SK-N-SH treated with all-trans-retinoic acid at 6 μM for 48 hours (cell line): ENCODE results near the gene ADPRS.

ENCODE experiments used
- ATAC-seq: fragments of 200-7000 bp; cut with Tn5 transposase; 3 replicates; pipeline ENCODE4 v1.9.1; 2020; ENCODE audit warnings: mild to moderate bottlenecking, moderate library complexity
- ARNTL ChIP-seq: fragments of 450-650 bp; formaldehyde crosslinking; IDR thresholded peaks from 2 replicates; pipeline ENCODE4 v1.5.0; 2020; ENCODE audit warnings: low read depth, mild to moderate bottlenecking, moderate library complexity, borderline replicate concordance
- BACH2 ChIP-seq: fragments of 250-450 bp; sonication (Bioruptor Pico); IDR thresholded peaks from 2 replicates; pipeline ENCODE4 v1.9.0; 2021; ENCODE audit warnings: mild to moderate bottlenecking, borderline replicate concordance
- CSDC2 ChIP-seq: fragments of 250-450 bp; sonication (Bioruptor Pico); IDR thresholded peaks from 2 replicates; pipeline ENCODE4 v1.5.0; 2020; ENCODE audit warnings: mild to moderate bottlenecking, moderate library complexity
- ESRRG ChIP-seq: fragments of 250-450 bp; sonication (Bioruptor Pico); IDR thresholded peaks from 2 replicates; pipeline ENCODE4 v1.6.1; 2021; ENCODE audit warnings: mild to moderate bottlenecking
- GLIS3 ChIP-seq: fragments of 250-450 bp; sonication (Bioruptor Pico); IDR thresholded peaks from 2 replicates; pipeline ENCODE4 v1.5.0; 2020; ENCODE audit warnings: mild to moderate bottlenecking, moderate library complexity
- ISL1 ChIP-seq: fragments of 250-450 bp; sonication (Bioruptor Pico); IDR thresholded peaks from 2 replicates; pipeline ENCODE4 v2.1.2; 2022; ENCODE audit warnings: mild to moderate bottlenecking, moderate library complexity
- OSR1 ChIP-seq: fragments of 250-450 bp; sonication (Bioruptor Pico); IDR thresholded peaks from 2 replicates; pipeline ENCODE4 v1.8.0; 2022; ENCODE audit warnings: moderate library complexity, mild to moderate bottlenecking, inconsistent platforms
- PPARA ChIP-seq: fragments of 250-450 bp; sonication (Bioruptor Pico); IDR thresholded peaks from 2 replicates; pipeline ENCODE4 v1.5.0; 2020; ENCODE audit warnings: mild to moderate bottlenecking, borderline replicate concordance
- RARB ChIP-seq: fragments of 250-450 bp; sonication (Bioruptor Pico); IDR thresholded peaks from 2 replicates; pipeline ENCODE4 v1.8.0; 2021; ENCODE audit warnings: mild to moderate bottlenecking, moderate library complexity
- SNAI2 ChIP-seq: fragments of 250-450 bp; sonication (Bioruptor Pico); IDR thresholded peaks from 2 replicates; pipeline ENCODE4 v1.5.0; 2020; ENCODE audit warnings: mild to moderate bottlenecking, moderate library complexity
- TCF4 ChIP-seq: fragments of 250-450 bp; sonication (Bioruptor Pico); IDR thresholded peaks from 2 replicates; pipeline ENCODE4 v1.8.0; 2021; ENCODE audit warnings: mild to moderate bottlenecking, moderate library complexity, borderline replicate concordance
- TOX ChIP-seq: fragments of 250-450 bp; sonication (Bioruptor Pico); IDR thresholded peaks from 2 replicates; pipeline ENCODE4 v1.8.0; 2021; ENCODE audit warnings: mild to moderate bottlenecking, moderate library complexity, borderline replicate concordance
- ZC3H10 ChIP-seq: fragments of 250-450 bp; sonication (Bioruptor Pico); IDR thresholded peaks from 2 replicates; pipeline ENCODE4 v1.5.1; 2021; ENCODE audit warnings: mild to moderate bottlenecking, moderate library complexity
- ZFP3 ChIP-seq: fragments of 250-450 bp; sonication (Bioruptor Pico); IDR thresholded peaks from 2 replicates; pipeline ENCODE4 v1.5.0; 2020; ENCODE audit warnings: mild to moderate bottlenecking, moderate library complexity
- ZFP30 ChIP-seq: fragments of 450-650 bp; formaldehyde crosslinking; IDR thresholded peaks from 2 replicates; pipeline ENCODE4 v1.5.0; 2022; ENCODE audit warnings: mild to moderate bottlenecking, moderate library complexity
- ZNF565 ChIP-seq: fragments of 450-650 bp; formaldehyde crosslinking; conservative IDR thresholded peaks from 2 replicates; pipeline ENCODE4 v1.5.0; 2020; ENCODE audit warnings: low read depth, mild to moderate bottlenecking, moderate library complexity
- ZNF70 ChIP-seq: fragments of 450-650 bp; formaldehyde crosslinking; IDR thresholded peaks from 2 replicates; pipeline ENCODE4 v1.5.0; 2020; ENCODE audit warnings: mild to moderate bottlenecking, moderate library complexity
- ZNF8 ChIP-seq: fragments of 450-650 bp; formaldehyde crosslinking; IDR thresholded peaks from 2 replicates; pipeline ENCODE4 v1.5.0; 2020; ENCODE audit warnings: mild to moderate bottlenecking, moderate library complexity
- TF ChIP-seq, protein P1 (sequence below): fragments of 250-450 bp; sonication (Bioruptor Pico); IDR thresholded peaks from 2 replicates; pipeline ENCODE4 v1.8.0; 2021; ENCODE audit warnings: low read depth, mild to moderate bottlenecking, moderate library complexity, borderline replicate concordance
- TF ChIP-seq, protein P2 (sequence below): fragments of 250-450 bp; sonication (Bioruptor Pico); IDR thresholded peaks from 2 replicates; pipeline ENCODE4 v1.8.0; 2020; ENCODE audit warnings: mild to moderate bottlenecking, moderate library complexity, borderline replicate concordance
- TF ChIP-seq, protein P3 (sequence below): fragments of 250-450 bp; sonication (Bioruptor Pico); IDR thresholded peaks from 2 replicates; pipeline ENCODE4 v1.5.1; 2021; ENCODE audit warnings: mild to moderate bottlenecking, moderate library complexity
- TF ChIP-seq, protein P4 (sequence below): fragments of 250-450 bp; sonication (Bioruptor Pico); IDR thresholded peaks from 2 replicates; pipeline ENCODE4 v1.5.1; 2020; ENCODE audit warnings: low read depth, mild to moderate bottlenecking, moderate library complexity
- TF ChIP-seq, protein P5 (sequence below): fragments of 250-450 bp; sonication (Bioruptor Pico); IDR thresholded peaks from 2 replicates; pipeline ENCODE4 v1.5.0; 2020; ENCODE audit warnings: mild to moderate bottlenecking, moderate library complexity

The ADPRS gene

DNA sequence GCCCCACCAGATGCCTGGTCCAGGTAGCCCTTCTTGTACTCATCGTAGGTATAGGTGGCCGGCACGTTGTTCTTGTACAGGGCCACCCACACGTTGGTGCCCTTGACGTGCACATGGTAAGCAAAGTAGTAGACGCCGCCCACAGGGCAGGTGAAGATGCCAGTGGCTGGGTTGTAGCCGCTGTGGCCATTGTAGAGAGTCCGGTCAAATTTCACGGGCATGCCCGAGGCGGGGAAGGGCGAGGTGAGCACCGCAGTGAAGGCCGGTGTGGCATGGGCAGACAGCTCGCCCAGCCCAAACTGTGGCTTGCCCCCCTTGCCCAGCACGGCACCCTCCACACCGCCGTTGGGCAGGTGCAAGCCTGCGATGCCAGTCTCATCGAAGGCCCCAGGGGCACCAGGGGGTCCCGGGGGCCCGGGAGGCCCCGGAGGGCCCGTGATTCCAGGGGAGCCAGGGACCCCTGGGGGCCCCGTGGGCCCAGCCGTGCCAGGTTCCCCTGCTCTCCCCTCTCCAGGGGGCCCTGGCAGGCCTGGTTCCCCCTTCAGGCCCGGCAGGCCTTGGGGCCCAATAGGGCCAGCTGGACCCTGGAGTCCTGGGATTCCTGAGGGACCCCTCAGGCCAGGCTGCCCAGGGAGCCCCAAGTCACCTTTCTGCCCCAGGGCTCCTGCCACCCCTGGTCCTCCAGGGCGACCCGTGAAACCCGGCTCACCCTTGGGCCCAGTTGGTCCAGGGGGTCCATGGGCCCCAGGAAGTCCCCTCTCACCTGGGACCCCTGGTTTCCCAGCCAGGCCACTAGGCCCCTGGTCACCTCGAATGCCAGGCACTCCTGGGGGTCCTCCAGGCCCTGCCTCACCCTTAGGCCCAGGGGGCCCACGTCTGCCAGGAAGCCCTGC is 9.2 kb downstream of the ADPRS start:
- no peak for ATAC-seq
- no peak for TF ChIP-seq RARB (CRISPR knock-in tag)
- TF ChIP-seq, protein P1, sequence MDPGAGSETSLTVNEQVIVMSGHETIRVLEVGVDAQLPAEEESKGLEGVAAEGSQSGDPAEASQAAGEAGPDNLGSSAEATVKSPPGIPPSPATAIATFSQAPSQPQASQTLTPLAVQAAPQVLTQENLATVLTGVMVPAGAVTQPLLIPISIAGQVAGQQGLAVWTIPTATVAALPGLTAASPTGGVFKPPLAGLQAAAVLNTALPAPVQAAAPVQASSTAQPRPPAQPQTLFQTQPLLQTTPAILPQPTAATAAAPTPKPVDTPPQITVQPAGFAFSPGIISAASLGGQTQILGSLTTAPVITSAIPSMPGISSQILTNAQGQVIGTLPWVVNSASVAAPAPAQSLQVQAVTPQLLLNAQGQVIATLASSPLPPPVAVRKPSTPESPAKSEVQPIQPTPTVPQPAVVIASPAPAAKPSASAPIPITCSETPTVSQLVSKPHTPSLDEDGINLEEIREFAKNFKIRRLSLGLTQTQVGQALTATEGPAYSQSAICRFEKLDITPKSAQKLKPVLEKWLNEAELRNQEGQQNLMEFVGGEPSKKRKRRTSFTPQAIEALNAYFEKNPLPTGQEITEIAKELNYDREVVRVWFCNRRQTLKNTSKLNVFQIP (CRISPR knock-in tag), result no peak
- no peak for TF ChIP-seq TOX (CRISPR knock-in tag)
- TF ChIP-seq PPARA (CRISPR knock-in tag), result no peak
- no peak for TF ChIP-seq ZNF70 (CRISPR knock-in tag)
- TF ChIP-seq, protein P2, sequence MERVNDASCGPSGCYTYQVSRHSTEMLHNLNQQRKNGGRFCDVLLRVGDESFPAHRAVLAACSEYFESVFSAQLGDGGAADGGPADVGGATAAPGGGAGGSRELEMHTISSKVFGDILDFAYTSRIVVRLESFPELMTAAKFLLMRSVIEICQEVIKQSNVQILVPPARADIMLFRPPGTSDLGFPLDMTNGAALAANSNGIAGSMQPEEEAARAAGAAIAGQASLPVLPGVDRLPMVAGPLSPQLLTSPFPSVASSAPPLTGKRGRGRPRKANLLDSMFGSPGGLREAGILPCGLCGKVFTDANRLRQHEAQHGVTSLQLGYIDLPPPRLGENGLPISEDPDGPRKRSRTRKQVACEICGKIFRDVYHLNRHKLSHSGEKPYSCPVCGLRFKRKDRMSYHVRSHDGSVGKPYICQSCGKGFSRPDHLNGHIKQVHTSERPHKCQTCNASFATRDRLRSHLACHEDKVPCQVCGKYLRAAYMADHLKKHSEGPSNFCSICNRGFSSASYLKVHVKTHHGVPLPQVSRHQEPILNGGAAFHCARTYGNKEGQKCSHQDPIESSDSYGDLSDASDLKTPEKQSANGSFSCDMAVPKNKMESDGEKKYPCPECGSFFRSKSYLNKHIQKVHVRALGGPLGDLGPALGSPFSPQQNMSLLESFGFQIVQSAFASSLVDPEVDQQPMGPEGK (CRISPR knock-in tag), result no peak
- TF ChIP-seq CSDC2 (CRISPR knock-in tag), result no peak
- TF ChIP-seq, protein P3, sequence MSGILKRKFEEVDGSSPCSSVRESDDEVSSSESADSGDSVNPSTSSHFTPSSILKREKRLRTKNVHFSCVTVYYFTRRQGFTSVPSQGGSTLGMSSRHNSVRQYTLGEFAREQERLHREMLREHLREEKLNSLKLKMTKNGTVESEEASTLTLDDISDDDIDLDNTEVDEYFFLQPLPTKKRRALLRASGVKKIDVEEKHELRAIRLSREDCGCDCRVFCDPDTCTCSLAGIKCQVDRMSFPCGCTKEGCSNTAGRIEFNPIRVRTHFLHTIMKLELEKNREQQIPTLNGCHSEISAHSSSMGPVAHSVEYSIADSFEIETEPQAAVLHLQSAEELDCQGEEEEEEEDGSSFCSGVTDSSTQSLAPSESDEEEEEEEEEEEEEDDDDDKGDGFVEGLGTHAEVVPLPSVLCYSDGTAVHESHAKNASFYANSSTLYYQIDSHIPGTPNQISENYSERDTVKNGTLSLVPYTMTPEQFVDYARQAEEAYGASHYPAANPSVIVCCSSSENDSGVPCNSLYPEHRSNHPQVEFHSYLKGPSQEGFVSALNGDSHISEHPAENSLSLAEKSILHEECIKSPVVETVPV (CRISPR knock-in tag), result no peak
- TF ChIP-seq ISL1, result no peak
- TF ChIP-seq TCF4 (CRISPR knock-in tag), result no peak
- TF ChIP-seq ZC3H10, result no peak
- TF ChIP-seq ZNF8 (CRISPR knock-in tag), result no peak
- TF ChIP-seq GLIS3 (CRISPR knock-in tag), result no peak
- TF ChIP-seq, protein P4, sequence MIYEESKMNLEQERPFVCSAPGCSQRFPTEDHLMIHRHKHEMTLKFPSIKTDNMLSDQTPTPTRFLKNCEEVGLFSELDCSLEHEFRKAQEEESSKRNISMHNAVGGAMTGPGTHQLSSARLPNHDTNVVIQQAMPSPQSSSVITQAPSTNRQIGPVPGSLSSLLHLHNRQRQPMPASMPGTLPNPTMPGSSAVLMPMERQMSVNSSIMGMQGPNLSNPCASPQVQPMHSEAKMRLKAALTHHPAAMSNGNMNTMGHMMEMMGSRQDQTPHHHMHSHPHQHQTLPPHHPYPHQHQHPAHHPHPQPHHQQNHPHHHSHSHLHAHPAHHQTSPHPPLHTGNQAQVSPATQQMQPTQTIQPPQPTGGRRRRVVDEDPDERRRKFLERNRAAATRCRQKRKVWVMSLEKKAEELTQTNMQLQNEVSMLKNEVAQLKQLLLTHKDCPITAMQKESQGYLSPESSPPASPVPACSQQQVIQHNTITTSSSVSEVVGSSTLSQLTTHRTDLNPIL, result no peak
- no peak for TF ChIP-seq ZNF565 (CRISPR knock-in tag)
- TF ChIP-seq ARNTL (CRISPR knock-in tag), result no peak
- TF ChIP-seq BACH2 (CRISPR knock-in tag), result no peak
- no peak for TF ChIP-seq SNAI2 (CRISPR knock-in tag)
- TF ChIP-seq, protein P5, sequence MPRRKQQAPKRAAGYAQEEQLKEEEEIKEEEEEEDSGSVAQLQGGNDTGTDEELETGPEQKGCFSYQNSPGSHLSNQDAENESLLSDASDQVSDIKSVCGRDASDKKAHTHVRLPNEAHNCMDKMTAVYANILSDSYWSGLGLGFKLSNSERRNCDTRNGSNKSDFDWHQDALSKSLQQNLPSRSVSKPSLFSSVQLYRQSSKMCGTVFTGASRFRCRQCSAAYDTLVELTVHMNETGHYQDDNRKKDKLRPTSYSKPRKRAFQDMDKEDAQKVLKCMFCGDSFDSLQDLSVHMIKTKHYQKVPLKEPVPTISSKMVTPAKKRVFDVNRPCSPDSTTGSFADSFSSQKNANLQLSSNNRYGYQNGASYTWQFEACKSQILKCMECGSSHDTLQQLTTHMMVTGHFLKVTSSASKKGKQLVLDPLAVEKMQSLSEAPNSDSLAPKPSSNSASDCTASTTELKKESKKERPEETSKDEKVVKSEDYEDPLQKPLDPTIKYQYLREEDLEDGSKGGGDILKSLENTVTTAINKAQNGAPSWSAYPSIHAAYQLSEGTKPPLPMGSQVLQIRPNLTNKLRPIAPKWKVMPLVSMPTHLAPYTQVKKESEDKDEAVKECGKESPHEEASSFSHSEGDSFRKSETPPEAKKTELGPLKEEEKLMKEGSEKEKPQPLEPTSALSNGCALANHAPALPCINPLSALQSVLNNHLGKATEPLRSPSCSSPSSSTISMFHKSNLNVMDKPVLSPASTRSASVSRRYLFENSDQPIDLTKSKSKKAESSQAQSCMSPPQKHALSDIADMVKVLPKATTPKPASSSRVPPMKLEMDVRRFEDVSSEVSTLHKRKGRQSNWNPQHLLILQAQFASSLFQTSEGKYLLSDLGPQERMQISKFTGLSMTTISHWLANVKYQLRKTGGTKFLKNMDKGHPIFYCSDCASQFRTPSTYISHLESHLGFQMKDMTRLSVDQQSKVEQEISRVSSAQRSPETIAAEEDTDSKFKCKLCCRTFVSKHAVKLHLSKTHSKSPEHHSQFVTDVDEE (CRISPR knock-in tag), result no peak

DNA sequence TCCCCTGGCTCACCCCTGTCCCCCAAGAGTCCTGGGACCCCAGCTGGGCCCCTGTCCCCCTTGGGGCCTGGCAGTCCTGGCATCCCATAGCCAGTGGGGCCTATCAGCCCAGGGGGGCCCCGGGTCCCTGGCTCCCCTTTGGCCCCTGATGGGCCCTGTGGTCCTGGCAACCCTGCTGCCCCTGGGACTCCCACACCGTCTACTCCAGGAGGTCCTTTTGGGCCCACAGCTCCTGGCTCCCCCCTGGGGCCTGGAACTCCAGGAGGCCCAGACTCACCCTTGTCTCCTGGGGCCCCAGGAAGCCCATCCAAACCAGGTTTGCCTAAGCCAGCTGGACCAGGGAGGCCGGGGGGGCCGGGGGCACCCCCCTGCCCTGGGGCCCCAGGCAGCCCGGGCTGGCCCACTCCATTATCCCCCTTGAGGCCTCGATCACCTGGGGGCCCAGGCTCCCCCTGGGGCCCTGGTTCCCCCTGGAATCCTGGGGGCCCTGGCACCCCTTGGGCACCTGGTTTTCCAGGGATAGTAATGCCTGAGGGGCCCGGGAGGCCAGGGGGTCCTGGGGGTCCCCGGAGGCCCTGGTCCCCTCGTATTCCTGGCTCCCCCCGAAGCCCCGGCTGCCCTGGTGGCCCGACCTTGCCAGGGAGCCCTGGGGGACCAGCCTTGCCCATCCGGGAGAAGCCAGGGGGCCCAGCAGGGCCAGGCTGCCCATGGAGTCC is 10.1 kb downstream of the ADPRS start:
- ATAC-seq, result no peak
- TF ChIP-seq ESRRG (CRISPR knock-in tag) (no peak), ZFP3 (no peak), CSDC2 (CRISPR knock-in tag) (no peak), PPARA (CRISPR knock-in tag) (no peak), GLIS3 (CRISPR knock-in tag) (no peak), ZFP30 (CRISPR knock-in tag) (no peak), SNAI2 (CRISPR knock-in tag) (no peak), OSR1 (CRISPR knock-in tag) (no peak), ARNTL (CRISPR knock-in tag) (no peak), BACH2 (CRISPR knock-in tag) (no peak), ZNF565 (CRISPR knock-in tag) (no peak), ZNF8 (CRISPR knock-in tag) (no peak)
- TF ChIP-seq, protein P4, result no peak
- TF ChIP-seq, protein P1 (CRISPR knock-in tag), result no peak
